ENCODE data around the gene MLLT3. TPM values are rescaled to one million over a fixed set of nuclear protein-coding genes. Genes with fewer than 3 reads are reported as not detected.

Gene MLLT3
- total RNA-seq, 4 donors from 2014 or later, result 9.4 to 38.2 (median 30.2) TPM

DNA sequence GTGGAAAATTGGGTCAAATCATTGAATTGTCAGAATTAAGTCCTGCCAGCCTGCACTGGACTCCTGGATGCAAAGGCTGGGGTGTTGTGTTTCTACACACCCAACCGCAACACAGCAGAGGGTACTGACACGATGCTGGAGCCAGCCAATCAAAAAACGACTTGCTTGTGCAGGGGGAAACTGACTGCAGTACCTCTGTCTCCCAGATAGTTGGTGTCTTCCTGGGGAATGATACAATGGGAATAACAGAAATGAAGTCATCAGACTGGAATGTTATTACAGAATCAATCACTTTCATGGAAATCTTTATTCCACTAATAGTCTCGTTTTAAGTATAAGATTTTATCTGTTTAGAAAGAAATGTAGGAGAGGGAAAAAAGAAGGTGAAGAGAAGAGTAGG, 330.3 kb downstream of the MLLT3 start:
- Histone ChIP-seq H3K27me3 (no peaks in the 10 kb centered on the region), H3K27ac (no peak overlapping the region), H3K36me3 (no peaks in the 10 kb centered on the region), H3K4me1 (peaks cover 0 to 4% (median 0%) of the 10 kb centered on the region in 4 donors), H3K4me3 (no peak overlapping the region), H3K9me3 (no peaks in the 10 kb centered on the region)
- intact Hi-C loops (cut with DNase I; ENCODE audit: low total_unique reads) (no loop called here), in situ Hi-C loops (cut with MboI; ENCODE audit: low pct_ligation_motif_present in 1 of 4, low pct_unique_long_range_greater_than_20kb in 1 of 4, low sequenced_read_pairs in 3 of 4) (no loop called here)
- DNase-seq, result no peak
- no peak for TF ChIP-seq EP300 (IDR thresholded peaks at IDR 0.05; ENCODE audit: low read depth)
- no peak for TF ChIP-seq POLR2AphosphoS5 (IDR thresholded peaks at IDR 0.05)
- TF ChIP-seq POLR2A (IDR thresholded peaks at IDR 0.05), result no peak
- TF ChIP-seq, protein P1, sequence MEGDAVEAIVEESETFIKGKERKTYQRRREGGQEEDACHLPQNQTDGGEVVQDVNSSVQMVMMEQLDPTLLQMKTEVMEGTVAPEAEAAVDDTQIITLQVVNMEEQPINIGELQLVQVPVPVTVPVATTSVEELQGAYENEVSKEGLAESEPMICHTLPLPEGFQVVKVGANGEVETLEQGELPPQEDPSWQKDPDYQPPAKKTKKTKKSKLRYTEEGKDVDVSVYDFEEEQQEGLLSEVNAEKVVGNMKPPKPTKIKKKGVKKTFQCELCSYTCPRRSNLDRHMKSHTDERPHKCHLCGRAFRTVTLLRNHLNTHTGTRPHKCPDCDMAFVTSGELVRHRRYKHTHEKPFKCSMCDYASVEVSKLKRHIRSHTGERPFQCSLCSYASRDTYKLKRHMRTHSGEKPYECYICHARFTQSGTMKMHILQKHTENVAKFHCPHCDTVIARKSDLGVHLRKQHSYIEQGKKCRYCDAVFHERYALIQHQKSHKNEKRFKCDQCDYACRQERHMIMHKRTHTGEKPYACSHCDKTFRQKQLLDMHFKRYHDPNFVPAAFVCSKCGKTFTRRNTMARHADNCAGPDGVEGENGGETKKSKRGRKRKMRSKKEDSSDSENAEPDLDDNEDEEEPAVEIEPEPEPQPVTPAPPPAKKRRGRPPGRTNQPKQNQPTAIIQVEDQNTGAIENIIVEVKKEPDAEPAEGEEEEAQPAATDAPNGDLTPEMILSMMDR (IDR thresholded peaks at IDR 0.05), result no peak
- WGBS, 2 donors (ENCODE audit: low coverage in 1 of 2), result 44 to 73% methylated on average over 1 to 4 of the region's 4 CpGs

Small RNA genes lying within 50 kb of the gene (small RNA-seq; reads per million reads assigned to genes)
- gene MIR4473, result 0 to 0.83 (median 0) reads per million in 4 donors
- 0 to 0.18 (median 0.07) reads per million in 4 donors for gene MIR4474
- gene RNU4-26P, result 0 reads per million in 4 donors

Other genes with a start within 250 kb of the MLLT3 start
- gene FOCAD, start 61.8 kb upstream of the MLLT3 start, total RNA-seq, result 10 to 100 TPM in 3 of 4 donors, 1 to 10 TPM in 1; 7.8 to 41.2 (median 32.0) TPM